ENCODE data around the gene PRKCH.

GRCh38 chr14:61557262-61557661 lies 235.9 kb downstream of the PRKCH start:
- TF ChIP-seq POLR2AphosphoS5 (IDR thresholded peaks at IDR 0.05; ENCODE audit: insufficient read depth, low read depth, low read length) (no peak), CTCF (IDR thresholded peaks at IDR 0.05; ENCODE audit: extremely low read depth in 1 of 2, insufficient read depth in 1 of 2, low read depth in 1 of 2, low read length in 2 of 2) (no peak), POLR2A (IDR thresholded peaks at IDR 0.05; ENCODE audit: low read depth, low read length) (no peak)
